G401.6 (cell line): ENCODE results near the gene PLPP4.

Experiments
- FAIRE-seq: peaks from 2 replicates; lab custom pipeline; 2012; peaks lifted over from hg19 to GRCh38; lab: Jason Lieb, UNC

PLPP4 gene

DNA sequence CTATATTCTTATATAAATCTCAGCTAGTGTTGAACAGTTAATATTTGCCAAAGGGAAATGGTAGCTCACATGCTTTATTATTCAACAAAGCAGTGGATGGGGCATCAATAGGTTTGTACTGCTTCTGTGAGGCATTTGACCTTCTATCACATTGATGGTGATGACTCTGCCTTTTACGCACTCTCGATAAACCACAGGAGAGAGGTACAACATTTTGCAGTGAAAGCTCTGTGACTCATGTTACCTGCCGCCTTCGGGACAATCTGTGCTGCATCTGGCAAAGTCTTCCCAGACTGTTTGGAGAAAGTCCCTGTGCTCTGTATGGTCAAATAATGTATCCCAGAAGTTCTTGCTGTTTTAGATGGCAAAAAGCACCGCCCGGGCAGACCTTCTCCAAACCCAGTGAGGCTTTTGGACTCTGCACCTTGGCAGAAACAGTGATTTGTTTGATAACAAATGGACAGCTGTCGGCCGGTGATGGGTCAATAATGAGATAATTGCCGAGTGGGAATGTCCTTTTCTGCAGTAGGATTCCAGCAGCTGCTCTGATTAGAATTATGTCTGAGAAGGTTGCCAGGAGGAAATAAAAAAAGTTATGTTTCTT lies 61.0 kb downstream of the PLPP4 start:
- FAIRE-seq = no peak

DNA sequence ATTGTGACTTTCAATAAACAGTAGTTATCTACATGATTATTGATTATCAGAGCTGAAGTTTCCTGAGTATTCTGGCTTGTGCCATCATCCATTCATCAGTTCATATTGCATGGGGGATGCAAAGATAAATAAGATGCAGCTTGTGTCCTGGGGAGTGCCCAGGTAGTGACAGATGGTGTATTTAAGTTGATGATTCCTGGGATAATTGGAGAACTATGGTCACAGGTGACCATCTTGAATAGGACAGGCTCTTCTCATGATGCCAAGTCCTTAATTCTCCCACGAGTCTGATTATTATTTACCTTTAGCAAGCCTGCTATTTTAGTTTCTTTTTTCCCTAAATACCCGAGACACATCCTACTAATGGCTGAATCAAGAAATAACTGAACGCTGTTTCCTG lies 64.9 kb downstream of the PLPP4 start:
- no peak for FAIRE-seq

DNA sequence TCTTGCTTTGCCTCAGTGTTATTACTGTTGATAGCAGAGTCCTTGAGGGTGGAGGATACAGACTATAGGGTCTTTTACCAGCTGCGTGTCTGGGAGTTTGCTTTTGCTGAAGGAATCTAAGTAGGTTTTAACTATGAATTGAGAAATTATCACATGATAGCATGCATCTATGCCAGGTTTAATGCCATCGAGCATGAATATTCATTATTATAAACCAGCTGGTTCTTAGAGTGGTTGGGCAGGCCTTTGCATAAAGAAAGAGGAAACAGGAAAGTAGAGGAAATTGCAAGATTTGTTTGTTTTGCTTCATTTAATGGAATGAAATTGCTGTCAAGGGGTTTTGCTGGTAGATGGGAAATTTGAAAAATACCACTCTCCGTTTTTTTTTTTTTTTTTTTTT lies 70.7 kb downstream of the PLPP4 start:
- FAIRE-seq = no peak

DNA sequence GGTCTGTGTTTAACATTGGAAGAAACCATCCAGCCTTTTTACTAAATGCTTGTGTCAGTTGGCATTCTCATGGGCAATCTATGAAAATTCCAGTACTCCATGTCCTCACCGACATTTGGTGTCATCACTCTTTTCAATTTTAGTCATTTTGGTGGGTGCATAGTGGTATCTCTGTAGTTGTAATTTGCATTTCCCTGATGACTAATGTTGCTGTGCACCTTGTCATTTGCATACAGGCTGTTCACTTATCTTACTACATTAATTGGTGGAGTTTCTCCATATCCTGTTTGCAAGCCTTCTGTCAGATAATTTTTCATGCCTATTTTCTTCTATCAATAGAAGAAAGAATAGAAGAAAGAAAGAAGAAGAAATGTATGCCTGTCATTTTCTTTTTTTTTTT lies 73.7 kb downstream of the PLPP4 start:
- FAIRE-seq = no peak

DNA sequence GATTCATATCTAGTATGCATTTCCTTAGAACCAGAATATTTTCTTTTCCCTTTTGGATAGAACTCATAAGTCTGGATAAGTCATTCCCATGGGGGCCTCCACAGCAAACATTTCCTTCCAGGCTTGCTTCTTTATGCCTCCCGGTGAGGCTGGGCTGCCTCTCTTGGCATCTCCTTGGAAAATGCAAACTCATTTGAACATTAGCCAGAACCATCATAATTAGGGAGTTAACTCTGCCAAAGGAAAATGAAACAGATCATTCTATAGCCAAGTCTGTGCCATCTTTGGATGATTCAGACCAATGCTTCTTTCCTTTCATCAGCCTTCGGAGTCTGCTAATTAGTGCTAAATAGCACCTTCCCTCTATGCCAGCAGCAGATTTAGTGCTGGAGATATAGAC lies 81.1 kb downstream of the PLPP4 start:
- FAIRE-seq = no peak

DNA sequence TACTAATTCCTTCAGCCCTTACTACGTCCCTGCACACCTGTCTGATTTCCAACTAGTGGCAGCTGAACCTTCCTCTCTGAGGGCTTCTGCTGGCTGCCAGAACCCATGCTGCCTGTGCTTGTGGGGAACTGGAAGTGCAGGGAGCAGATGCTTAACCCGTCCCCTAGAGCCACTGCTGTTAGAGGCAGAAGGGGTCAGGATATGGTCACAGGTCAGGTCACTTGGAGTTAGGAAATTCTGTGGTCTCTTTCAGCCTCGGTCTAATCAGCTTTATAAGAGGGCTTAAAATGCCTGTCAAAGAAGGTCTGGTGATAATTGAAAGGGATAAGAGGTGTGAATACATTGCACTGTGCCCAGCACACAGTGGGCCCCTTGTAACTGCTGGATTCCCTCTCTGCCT lies 82.0 kb downstream of the PLPP4 start:
- no peak for FAIRE-seq

DNA sequence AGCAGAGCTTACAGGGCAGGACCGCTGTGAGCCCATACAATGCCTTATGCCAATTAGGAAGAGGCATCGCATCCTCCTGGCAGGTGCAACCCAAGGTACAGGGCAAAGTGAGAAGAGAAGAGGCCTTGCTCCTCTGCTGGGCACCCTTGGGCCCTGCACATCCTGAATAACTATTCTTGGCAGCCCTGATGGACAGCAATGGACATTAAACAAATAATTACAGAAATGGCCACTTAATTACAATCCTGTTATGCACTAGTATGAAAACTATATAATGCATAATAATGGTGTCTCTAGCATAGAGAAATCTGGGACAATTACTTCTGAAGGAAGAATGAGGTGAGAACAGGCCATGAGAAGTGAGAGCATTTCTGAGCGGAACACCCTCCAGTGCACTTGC lies 83.5 kb downstream of the PLPP4 start:
- FAIRE-seq = no peak

DNA sequence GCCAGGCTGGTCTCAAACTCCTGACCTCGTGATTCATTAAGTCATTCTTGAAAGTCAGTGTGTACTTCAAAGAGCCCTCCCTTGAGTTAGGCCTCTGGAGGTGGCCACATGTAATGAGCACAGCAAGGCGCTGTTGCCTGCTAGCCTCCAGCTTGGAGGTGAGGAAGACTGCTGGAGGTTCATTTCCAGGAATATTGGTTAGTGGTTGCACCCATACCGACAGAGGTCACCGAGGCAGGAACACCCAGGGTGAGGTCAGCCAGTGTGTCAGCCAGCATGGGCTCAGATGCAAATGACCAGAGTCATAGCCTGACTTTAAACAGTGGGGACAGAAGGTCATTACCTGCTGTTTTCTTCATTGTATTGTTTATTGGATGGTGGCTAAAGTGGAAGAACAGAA lies 85.0 kb downstream of the PLPP4 start:
- no peak for FAIRE-seq

DNA sequence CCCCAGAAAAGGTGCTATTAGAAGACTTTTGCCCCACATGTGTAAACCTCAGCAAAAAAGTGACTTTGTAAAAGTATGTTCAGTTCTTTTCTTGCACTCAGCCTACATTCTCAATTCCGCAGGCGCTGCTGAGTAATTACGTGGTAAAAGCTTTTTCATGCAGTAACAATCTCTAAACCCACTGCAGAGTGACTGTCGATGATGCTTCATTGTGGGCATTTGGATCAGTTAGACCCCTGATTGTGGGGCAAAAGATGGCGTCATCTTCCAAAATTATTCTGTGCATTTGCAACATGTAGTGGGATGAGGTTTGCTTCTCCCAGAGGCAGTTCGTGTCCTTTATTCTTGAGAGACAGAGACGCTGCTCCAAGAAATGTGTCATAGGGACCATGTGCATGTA lies 85.6 kb downstream of the PLPP4 start:
- FAIRE-seq = no peak

DNA sequence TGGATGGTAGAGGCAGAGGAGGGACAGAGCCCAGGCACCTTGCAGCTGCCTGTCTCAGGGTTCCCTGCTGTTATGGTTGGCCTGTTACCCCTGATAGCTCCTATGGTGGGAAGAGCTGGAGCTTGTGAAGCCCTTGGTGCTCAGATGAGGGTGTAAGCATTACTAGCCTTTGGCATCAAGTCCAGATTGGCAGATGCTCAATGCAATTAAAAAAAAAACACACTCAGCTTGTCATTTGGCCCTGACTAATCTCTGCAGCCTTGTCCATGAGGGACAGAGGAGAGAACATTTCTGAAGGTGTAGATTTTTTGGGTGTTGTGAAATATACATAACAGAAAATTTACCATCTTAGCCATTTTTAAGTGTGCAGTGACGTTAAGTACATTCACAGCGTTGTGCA lies 86.3 kb downstream of the PLPP4 start:
- no peak for FAIRE-seq

DNA sequence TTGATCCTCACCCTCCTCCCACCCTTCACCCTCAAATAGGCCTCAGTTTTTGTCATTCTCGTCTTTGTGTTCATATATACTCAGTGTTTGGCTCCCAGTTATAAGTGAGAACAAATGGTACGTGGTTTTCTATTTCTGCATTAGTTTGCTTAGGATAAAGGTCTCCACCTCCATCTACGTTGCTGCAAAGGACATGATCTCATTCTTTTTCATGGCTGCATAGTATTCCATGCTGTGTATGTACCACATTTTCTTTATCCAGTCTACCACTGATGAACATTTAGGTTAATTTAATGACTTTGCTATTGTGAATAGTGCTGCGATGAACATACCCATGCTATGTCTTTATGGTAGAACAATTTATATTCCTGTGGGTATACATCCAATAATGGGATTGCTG lies 91.2 kb downstream of the PLPP4 start:
- FAIRE-seq = no peak

DNA sequence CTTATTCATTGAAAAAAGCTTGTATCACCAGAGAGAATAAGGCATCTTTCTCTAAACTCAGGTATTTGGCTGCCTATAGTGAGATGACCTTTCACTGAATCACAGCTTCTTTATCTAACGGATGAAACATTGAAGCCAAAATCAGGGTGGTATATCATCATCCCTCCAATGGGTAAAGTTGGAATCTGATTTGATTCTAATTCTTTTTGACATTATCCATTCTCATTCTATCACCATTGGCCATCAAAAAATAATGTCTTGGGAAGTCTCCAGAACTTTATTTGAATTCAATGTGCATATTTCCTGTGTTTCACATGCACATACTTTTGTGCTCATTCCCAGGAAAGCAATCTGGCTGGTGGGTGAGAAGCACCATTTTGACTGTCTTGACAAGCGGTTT lies 95.2 kb downstream of the PLPP4 start:
- FAIRE-seq = no peak

DNA sequence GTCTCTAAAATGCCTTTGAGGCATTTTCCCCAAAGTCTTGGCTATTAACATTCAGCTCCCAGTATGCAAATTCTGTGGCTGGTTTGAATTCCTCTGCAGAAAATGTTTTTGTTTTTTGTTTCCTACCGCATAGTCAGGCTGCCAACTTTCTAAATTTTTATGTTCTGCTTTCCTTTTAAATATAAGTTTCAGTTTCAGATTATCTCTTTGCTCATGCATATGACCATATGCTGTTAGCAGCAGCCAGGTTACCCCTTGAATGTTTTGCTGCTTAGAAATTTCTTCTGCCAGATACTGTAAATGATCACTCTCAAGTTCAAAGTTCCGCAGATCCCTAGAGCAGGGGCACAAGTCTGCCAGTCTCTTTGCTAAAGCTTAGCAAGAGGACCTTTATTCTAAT lies 96.9 kb downstream of the PLPP4 start:
- no peak for FAIRE-seq

DNA sequence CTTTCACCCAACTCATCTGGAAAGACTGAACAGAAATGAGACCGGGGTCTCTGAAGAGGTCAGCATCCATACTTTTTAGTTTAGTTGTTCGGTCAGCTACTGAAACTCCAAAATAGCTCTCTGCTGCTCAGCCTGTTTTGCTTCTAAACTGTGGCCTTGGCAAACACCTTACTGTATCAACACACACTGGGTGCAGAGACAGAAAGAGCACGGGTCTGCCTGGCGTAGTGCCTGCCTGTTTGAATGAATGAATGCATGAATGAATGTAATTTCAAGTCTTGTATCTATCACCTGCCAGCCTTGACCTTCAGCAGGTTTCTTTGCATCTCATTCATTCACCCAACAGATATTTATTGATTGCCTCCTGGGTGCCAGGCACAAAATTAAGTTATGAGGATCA lies 98.4 kb downstream of the PLPP4 start:
- no peak for FAIRE-seq

DNA sequence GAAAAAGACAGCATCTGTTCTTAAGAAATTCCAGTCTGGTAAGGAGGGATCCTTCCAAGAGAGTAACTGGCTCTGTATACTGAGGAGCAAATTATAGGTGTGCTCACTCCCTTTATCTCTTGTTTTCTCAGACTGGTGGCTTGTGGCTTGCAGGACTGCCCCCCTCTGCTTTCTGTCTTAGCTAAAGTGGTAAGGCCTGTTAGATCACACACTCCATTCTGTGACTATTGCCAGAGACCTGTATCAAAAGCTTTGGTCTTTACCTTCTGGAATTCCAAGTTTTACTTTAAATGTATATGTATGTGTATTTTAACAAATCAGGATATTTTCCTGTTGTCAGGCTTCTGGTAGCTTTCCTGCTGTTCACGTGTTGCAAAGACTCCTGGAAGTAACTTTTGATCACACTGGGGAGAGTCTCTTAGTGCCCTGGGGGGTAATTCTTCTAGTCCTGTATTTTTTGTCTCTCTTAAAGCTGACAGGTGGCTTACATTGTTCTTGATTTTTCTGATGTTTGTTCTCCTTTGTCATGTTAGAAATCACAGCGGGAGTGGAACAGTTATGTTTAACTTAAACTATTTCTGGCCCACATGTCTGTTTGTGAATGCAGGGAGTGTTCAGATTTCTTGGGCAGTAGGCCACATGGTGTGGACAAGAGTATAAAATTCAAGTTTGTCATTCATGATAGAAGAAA lies 99.0 kb downstream of the PLPP4 start:
- no peak for FAIRE-seq

DNA sequence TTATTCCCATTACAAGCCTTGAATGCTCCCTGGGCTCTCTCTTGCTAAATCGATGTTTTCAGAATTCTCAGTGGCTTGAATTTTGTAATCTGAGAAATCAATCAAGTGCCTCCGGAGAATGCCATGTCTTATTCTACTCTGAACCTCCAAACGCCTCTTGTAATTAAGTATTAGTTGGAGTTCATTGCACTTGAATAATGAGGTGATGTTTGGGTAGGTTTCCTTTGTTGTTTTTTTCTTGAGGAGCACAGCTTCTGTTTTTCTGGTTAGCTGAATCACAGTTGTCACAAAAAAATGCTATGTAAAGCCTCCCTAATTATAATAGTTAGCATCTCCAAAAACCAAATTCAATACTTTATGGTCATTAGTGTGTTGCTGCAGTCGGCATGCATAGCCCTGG lies 100.3 kb downstream of the PLPP4 start:
- FAIRE-seq = no peak

DNA sequence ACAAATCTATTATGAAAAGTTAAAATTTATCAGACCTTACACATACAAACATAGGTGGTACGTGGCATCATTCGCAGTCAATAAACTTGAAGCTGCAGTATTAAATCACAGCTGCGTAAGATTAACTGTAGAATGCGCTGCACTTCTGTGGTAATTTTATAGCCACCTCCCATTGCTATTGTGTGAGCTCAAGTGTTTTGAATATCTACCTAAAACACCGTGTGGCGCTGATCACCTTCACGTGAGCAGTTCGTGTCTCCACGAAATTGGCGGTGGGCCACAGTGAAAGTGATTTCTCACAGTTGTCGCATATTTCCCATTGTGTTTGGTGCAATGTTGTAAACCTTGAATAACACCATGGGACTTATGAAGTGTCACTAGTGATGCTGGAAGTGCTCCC lies 102.8 kb downstream of the PLPP4 start:
- FAIRE-seq = no peak

DNA sequence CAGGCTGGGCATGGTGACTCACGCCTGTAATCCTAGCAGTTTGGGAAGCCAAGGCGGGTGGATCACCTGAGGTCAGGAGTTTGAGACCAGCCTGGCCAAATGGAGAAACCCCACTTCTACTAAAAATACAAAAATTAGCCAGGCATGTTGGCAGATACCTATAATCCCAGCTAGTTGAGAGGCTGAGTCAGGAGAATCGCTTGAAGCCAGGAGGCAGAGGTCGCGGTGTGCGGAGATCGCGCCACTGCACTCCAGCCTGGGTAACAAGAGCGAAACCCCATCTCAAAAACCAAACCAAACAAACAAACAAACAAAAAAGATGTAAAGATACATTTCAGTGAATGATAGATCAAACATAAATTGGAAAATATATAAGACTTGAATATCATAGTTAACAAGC lies 105.9 kb downstream of the PLPP4 start:
- FAIRE-seq = no peak

DNA sequence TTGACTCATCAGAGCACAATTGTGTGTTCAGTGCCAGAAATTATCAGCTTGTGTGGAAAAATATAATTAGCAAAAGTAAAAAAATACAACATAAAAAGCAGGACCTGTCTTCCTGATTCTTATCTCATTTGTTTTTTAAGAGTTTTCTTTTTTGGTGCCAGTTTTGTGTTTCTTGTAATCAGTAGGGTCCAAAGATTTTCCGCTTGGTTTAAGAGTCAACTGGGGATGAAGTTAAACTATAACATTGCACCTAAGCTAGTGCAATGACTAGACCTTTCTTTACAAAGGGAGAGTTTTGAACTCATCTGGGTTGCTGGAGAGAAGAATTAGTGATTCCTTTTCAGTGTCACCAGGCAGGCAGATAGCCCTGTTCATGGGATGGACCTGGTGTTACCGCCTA lies 113.4 kb downstream of the PLPP4 start:
- no peak for FAIRE-seq

DNA sequence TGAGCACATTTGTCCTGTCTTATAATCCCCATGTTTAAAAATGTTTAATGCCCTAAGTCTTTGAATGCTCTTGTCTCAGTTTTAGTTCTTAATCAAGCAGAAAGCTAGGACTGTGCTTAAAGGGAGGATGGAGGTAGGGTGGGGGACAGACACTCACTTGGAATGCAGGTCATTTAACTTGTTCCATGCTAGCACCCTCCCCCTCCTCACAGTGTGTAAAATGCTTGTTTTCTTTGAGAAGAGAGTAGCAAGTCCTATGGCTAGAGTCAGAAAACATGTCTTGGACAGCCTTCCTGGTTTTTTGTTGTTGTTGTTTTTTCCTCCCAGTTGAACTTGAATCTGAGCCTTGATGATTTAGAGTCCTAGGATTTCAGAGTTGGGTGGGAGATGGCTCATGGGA lies 114.2 kb downstream of the PLPP4 start:
- no peak for FAIRE-seq

DNA sequence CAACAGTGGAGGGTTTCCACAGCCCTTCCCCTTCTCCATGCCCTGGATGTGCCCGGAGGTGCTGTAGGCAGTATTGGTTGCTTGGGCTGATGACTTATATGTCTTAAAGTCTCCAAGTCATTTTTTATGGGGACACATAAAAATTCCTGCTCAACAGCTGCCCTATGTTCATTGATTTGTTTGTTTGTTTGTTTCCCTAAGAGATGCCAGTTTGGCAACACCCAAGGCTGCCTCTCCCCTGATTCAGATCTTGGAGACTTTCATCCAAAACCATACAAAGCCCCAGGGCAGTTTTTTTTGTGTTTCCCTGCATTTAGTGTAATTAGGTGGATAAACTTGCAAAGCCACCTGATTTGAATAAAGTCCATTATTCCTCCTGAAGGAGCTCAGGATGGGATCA lies 115.3 kb downstream of the PLPP4 start:
- no peak for FAIRE-seq

DNA sequence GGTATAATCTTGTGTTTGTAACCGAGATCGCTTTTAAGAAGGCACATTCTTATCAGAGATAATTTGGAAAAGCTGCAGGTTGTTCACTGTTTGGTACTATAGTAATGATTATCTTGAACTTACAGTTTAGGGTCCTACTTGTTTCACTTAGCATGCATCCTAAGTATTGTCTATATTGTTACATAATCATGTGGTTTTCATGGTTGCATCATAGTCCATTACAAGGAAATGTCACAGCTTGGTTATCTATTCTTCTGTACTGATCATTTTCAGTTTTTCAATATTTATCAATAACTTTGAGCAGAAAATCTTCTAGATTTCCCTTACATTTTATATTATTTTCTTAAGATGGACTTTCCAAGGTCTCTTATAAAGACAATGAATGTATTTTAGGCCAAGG lies 116.3 kb downstream of the PLPP4 start:
- no peak for FAIRE-seq

DNA sequence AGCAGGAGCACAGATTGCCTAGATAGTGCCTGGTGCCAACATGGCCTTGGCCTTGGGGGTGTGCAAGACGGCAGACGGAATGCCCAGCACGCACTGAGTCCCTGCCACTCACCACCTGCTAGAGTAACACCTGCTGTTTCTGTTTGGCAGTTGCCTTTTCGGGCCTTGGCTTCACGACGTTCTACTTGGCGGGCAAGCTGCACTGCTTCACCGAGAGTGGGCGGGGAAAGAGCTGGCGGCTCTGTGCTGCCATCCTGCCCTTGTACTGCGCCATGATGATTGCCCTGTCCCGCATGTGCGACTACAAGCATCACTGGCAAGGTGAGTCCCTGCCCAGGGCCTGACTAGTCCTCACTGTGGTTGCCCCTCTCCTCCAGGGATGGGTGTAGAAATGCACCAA lies 118.0 kb downstream of the PLPP4 start:
- FAIRE-seq = no peak

DNA sequence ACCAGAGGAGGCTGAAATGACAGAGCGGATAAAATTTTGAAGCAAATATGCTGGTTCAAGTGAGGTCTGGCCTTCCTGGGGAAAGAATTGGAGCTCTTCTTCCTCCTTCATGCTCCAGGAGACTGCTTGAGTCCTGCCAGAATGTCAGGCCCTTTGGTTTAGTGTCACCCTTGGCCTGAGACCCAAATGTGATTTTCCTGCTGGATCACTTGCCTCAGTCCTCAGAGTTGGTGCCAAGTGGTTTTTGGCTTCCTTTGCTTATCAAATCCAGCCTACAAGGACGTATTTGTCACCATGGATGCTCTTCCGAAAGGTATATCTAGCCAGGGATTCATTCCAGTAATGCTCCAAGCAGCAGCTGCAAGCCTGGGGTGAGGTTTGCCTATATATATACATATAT lies 118.4 kb downstream of the PLPP4 start:
- FAIRE-seq = no peak

DNA sequence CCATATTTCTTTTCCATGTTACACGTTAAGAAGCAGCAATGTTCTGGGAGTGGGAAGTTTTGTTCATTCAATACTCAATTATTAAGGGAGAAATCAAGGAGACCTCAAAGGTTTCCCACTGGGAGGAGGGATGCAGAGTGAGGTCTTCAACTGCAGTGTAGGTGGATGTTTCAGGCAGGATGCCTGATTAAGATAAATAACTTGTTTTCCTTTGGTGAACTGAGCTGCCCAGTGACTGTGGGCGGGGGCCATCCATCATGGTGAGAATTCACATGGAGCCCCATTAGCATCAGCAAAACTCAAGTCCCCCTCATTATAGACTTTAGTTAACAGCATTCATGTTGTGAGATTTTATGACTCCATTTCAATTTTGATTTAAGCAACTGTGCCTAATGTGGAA lies 121.1 kb downstream of the PLPP4 start:
- FAIRE-seq = no peak
